SU-DHL-6 (cell line): ENCODE data around the gene SKOR2.
"Not testable (repeated sequence)": the region's sequence is repeated elsewhere in the genome, so short reads cannot be mapped to it uniquely, and the experiment has no call there.

ENCODE experiments used
- H2AFZ ChIP-seq: fragments of 200-600 bp; sonication (generic); 2 replicates; pipeline ENCODE4 v1.6.1; 2014; ENCODE audit warnings: low read depth, mild to moderate bottlenecking, moderate library complexity, mixed read lengths, antibody characterized with exemption, low read length; ENCODE audit not compliant: severe bottlenecking
- H3F3A ChIP-seq: fragments of 200-600 bp; shearing (Covaris generic); 2 replicates; pipeline ENCODE4 v1.6.0; 2016; ENCODE audit warnings: antibody characterized with exemption, mild to moderate bottlenecking; ENCODE audit not compliant: insufficient read depth
- H3K27ac ChIP-seq: fragments of 200-600 bp; sonication (generic); 2 replicates; pipeline ENCODE4 v1.5.1; 2016; ENCODE audit warnings: low read depth, mild to moderate bottlenecking, low read length, moderate library complexity, mixed read lengths
- H3K27me3 ChIP-seq: fragments of 200-600 bp; sonication (generic), shearing (Covaris generic); 2 replicates; pipeline ENCODE4 v1.6.0; 2014; ENCODE audit warnings: mild to moderate bottlenecking, low read length
- H3K36me3 ChIP-seq: fragments of 200-600 bp; sonication (generic); 2 replicates; pipeline ENCODE4 v1.6.1; 2014; ENCODE audit warnings: mild to moderate bottlenecking, low read length, mixed read lengths
- H3K4me2 ChIP-seq: fragments of 300-600, 200-600 bp; shearing (Covaris generic), sonication (generic); 2 replicates; pipeline ENCODE4 v1.6.0; 2014; ENCODE audit warnings: low read length, low read depth, mild to moderate bottlenecking; ENCODE audit not compliant: poor library complexity, severe bottlenecking
- H3K4me3 ChIP-seq: fragments of 200-600 bp; sonication (generic); 2 replicates; pipeline ENCODE4 v1.5.1; 2014; ENCODE audit warnings: antibody characterized with exemption, low read length, mild to moderate bottlenecking, mixed read lengths; ENCODE audit not compliant: insufficient read depth, poor library complexity, severe bottlenecking
- H3K79me2 ChIP-seq: fragments of 200-600 bp; sonication (generic); 2 replicates; pipeline ENCODE4 v1.6.1; 2014; ENCODE audit warnings: mild to moderate bottlenecking, low read length, moderate library complexity; ENCODE audit not compliant: insufficient read depth
- H3K9ac ChIP-seq: fragments of 200-600 bp; sonication (generic); 2 replicates; pipeline ENCODE4 v1.7.0; 2014; ENCODE audit warnings: mild to moderate bottlenecking, low read length
- H3K9me2 ChIP-seq: fragments of 200-600 bp; sonication (generic); replicated peaks from 2 replicates; pipeline ENCODE4 v1.6.1; 2014; ENCODE audit warnings: low read length; ENCODE audit not compliant: insufficient read depth
- H3K9me3 ChIP-seq: fragments of 200-600 bp; sonication (generic); 2 replicates; pipeline ENCODE4 v1.6.1; 2014; ENCODE audit warnings: low read length, mixed read lengths; ENCODE audit not compliant: insufficient read depth
- H4K20me1 ChIP-seq: fragments of 200-600 bp; sonication (generic); 2 replicates; pipeline ENCODE4 v1.6.1; 2014; ENCODE audit warnings: low read depth, mild to moderate bottlenecking, antibody characterized with exemption, low read length, moderate library complexity, mixed read lengths
- EZH2phosphoT487 ChIP-seq: fragments of 200-600 bp; sonication (generic), shearing (Covaris generic); conservative IDR thresholded peaks from 2 replicates; pipeline ENCODE4 v1.6.1; 2018; ENCODE audit warnings: mild to moderate bottlenecking, antibody characterized with exemption, low read length, moderate library complexity, mixed read lengths
- TF ChIP-seq, protein P1 (sequence below): fragments of 200-600 bp; sonication (generic); IDR thresholded peaks from one replicate; pipeline ENCODE4 v1.5.1; 2017; ENCODE audit warnings: antibody characterized with exemption, mild to moderate bottlenecking, low read length, moderate library complexity; ENCODE audit not compliant: insufficient read depth, poor library complexity, severe bottlenecking

SKOR2 gene

DNA sequence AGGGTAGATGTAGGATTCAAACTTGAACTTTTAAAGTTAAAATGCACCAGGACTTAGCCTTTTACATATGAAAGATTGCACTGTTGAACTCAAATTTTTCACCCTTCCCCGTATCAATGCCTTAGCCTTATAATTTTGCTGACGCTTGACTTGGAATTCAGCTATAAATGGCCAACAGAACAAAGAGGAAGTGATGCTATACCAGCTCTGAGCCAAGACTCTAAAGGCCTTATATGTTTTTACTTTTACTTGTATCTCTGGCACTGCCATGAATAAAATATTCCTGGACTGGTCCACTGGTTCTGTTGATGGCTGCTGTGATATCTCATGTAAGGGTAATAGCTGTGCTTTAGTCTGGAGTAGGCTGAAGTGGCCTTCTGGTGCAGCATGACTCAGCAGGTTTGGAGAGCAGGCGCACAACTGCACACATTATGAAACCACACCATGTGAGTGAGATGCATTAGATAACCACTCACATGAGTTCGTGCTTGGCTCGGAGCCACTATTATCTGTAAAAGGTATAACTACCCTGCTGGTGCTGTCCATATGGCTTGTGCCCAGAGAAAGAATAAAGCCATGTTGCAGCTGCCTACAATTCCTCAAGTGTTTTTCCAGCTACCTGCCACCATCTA lies 66.9 kb downstream of the SKOR2 start:
- H3K9me2 ChIP-seq, result no peaks in the 10 kb centered on the region
- no peaks in the 10 kb centered on the region for H3K27me3 ChIP-seq
- 0 out of 2 replicates have a peak, but pooled peaks cover 3% of the 10 kb centered on the region for H3K36me3 ChIP-seq
- H3K27ac ChIP-seq, result no peak overlapping the region
- no peak for TF ChIP-seq EZH2phosphoT487
- TF ChIP-seq, protein P1, sequence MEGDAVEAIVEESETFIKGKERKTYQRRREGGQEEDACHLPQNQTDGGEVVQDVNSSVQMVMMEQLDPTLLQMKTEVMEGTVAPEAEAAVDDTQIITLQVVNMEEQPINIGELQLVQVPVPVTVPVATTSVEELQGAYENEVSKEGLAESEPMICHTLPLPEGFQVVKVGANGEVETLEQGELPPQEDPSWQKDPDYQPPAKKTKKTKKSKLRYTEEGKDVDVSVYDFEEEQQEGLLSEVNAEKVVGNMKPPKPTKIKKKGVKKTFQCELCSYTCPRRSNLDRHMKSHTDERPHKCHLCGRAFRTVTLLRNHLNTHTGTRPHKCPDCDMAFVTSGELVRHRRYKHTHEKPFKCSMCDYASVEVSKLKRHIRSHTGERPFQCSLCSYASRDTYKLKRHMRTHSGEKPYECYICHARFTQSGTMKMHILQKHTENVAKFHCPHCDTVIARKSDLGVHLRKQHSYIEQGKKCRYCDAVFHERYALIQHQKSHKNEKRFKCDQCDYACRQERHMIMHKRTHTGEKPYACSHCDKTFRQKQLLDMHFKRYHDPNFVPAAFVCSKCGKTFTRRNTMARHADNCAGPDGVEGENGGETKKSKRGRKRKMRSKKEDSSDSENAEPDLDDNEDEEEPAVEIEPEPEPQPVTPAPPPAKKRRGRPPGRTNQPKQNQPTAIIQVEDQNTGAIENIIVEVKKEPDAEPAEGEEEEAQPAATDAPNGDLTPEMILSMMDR, result no peak
- H3K9me3 ChIP-seq, result peaks cover 29% of the 10 kb centered on the region; the same call in 1 of the 2 replicates
- H2AFZ ChIP-seq, result no peak overlapping the region
- H4K20me1 ChIP-seq, result no peaks in the 10 kb centered on the region
- no peak overlapping the region for H3K9ac ChIP-seq
- no peaks in the 10 kb centered on the region for H3K79me2 ChIP-seq
- no peak overlapping the region for H3K4me2 ChIP-seq
- H3K4me3 ChIP-seq, result no peak overlapping the region
- no peaks in the 10 kb centered on the region for H3F3A ChIP-seq

DNA sequence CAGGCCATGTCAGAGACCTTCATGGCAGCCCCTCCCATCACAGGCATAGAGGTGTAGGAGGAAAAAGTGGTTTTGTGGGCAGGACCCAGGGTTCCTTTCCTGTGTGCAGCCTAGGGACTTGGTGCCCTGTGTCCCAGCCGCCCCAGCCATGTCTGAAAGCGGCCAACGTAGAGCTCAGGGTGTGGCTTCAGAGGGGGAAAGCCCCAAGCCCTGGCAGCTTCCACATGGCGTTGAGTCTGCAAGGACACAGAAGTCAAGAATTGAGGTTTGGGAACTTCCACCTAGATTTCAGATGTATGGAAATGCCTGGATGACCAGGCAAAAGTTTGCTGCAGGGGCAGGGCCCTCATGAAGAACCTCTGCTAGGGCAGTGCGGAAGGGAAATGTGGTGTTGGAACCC lies 69.3 kb downstream of the SKOR2 start:
- not testable (repeated sequence) for H3K36me3 ChIP-seq, H3K27me3 ChIP-seq, H3K4me2 ChIP-seq, H3K9me2 ChIP-seq, H3K9ac ChIP-seq, H3K4me3 ChIP-seq, H2AFZ ChIP-seq, H3K27ac ChIP-seq, H4K20me1 ChIP-seq, H3K79me2 ChIP-seq, H3F3A ChIP-seq
- peaks cover 29% of the 10 kb centered on the region; the same call in 1 of the 2 replicates for H3K9me3 ChIP-seq

DNA sequence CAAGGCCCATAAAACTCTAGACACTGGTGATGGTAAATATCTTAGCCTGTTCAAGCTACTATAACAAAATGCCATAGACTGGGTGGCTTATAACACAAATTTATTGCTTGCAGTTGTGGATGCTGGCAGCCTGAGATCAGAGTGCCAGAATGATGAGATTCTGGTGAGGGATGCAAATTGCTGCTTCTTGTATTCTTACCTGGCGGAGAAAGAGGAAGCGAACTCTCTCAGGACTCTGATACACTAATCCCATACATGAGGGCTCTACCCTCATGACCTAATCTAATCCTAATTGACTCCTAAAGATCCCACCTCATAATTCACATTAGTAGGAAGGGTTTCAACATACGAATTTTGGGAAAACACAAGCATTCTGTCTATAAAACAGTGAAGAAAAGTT lies 70.7 kb downstream of the SKOR2 start:
- H3K9ac ChIP-seq, result no peak overlapping the region
- H3K4me3 ChIP-seq, result no peak overlapping the region
- no peak overlapping the region for H3K4me2 ChIP-seq
- H3K27me3 ChIP-seq, result no peaks in the 10 kb centered on the region
- no peaks in the 10 kb centered on the region for H3K9me2 ChIP-seq
- no peak for TF ChIP-seq EZH2phosphoT487
- TF ChIP-seq, protein P1, result no peak
- no peaks in the 10 kb centered on the region for H4K20me1 ChIP-seq
- peaks cover 26% of the 10 kb centered on the region; the same call in 1 of the 2 replicates for H3K9me3 ChIP-seq
- 0 out of 2 replicates have a peak, but pooled peaks cover 3% of the 10 kb centered on the region for H3K36me3 ChIP-seq
- no peak overlapping the region for H3K27ac ChIP-seq
- peaks cover 3% of the 10 kb centered on the region for H3K79me2 ChIP-seq
- no peak overlapping the region for H2AFZ ChIP-seq
- H3F3A ChIP-seq, result no peaks in the 10 kb centered on the region

DNA sequence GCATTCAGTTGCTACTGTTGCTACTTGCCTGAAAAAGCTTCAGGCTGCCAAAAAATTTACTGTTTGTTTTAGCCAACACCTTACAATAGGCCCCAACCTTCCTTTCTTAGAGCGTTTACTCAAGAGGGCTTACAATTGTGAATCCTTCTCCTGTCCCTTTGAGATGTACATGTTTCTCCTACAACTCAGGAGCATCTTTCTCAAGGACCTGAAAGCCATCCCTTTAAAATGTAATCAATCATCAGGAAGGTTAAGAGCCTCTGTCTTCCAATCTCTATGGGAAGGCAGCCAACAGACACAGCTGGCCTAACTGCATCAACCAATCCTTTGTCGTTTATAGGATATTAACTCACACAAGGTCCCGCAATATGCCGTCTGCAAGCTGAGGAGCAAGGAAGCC lies 71.9 kb downstream of the SKOR2 start:
- H4K20me1 ChIP-seq, result no peaks in the 10 kb centered on the region
- no peak overlapping the region for H3K4me3 ChIP-seq
- no peak overlapping the region for H3K9ac ChIP-seq
- H3F3A ChIP-seq, result no peaks in the 10 kb centered on the region
- H3K4me2 ChIP-seq, result no peak overlapping the region
- H3K79me2 ChIP-seq, result peaks cover 16% of the 10 kb centered on the region
- H3K9me3 ChIP-seq, result peaks cover 14% of the 10 kb centered on the region; the same call in 1 of the 2 replicates
- H3K27ac ChIP-seq, result no peak overlapping the region
- no peak for TF ChIP-seq EZH2phosphoT487
- TF ChIP-seq, protein P1, result no peak
- no peak overlapping the region for H2AFZ ChIP-seq
- H3K9me2 ChIP-seq, result no peaks in the 10 kb centered on the region
- H3K36me3 ChIP-seq, result no peaks in the 10 kb centered on the region
- no peaks in the 10 kb centered on the region for H3K27me3 ChIP-seq
